ENCODE results near the gene DCANP1.

DNA sequence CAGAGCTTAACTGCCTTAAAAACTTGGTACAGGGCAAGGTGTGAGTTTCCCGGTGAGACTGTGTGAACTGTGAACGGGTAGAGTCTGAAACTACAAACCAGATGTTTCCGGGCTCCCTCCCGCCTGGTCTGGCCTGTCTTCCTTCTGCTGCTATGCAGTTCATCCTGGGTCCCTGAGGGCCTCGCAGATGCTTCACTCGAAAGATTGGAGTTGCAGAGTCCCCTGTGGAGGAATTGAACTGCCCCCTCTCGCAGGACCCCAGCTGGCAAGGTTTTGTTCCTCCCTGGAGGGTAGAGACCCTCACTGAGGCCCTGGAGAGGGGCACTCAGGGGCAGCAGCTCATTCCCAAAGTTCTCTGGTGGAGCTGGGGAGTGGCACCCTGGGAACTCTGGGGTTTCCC lies 533 bp downstream of the DCANP1 start:
- no peak for TF ChIP-seq POLR2AphosphoS5 (IDR thresholded peaks at IDR 0.05; ENCODE audit: low read depth, low read length)
- TF ChIP-seq, protein P1, sequence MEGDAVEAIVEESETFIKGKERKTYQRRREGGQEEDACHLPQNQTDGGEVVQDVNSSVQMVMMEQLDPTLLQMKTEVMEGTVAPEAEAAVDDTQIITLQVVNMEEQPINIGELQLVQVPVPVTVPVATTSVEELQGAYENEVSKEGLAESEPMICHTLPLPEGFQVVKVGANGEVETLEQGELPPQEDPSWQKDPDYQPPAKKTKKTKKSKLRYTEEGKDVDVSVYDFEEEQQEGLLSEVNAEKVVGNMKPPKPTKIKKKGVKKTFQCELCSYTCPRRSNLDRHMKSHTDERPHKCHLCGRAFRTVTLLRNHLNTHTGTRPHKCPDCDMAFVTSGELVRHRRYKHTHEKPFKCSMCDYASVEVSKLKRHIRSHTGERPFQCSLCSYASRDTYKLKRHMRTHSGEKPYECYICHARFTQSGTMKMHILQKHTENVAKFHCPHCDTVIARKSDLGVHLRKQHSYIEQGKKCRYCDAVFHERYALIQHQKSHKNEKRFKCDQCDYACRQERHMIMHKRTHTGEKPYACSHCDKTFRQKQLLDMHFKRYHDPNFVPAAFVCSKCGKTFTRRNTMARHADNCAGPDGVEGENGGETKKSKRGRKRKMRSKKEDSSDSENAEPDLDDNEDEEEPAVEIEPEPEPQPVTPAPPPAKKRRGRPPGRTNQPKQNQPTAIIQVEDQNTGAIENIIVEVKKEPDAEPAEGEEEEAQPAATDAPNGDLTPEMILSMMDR (IDR thresholded peaks at IDR 0.05 in 2 of 3, conservative IDR thresholded peaks at IDR 0.05 in 1 of 3; ENCODE audit: borderline replicate concordance in 1 of 3, insufficient read depth in 1 of 3, low read depth in 2 of 3, low read length in 2 of 3): no peak
- no peak for TF ChIP-seq EZH2 (IDR thresholded peaks at IDR 0.05)
- no peak for TF ChIP-seq FOSL1 (IDR thresholded peaks at IDR 0.05; ENCODE audit: low read depth)
- TF ChIP-seq YY1 (IDR thresholded peaks at IDR 0.05; ENCODE audit: extremely low read depth, insufficient replicate concordance, low read depth, low read length): no peak
- no peak for TF ChIP-seq POLR2A (IDR thresholded peaks at IDR 0.05; ENCODE audit: borderline replicate concordance, extremely low read depth, insufficient read depth, insufficient read length)
